KMS-11 (cell line): Measurements from ENCODE around the gene MSANTD2.

Experiments used
- H2AFZ ChIP-seq: fragments of 200-600 bp; sonication (generic); 2 replicates; pipeline ENCODE4 v1.6.1; 2016; ENCODE audit warnings: antibody characterized with exemption, mixed run types, low read depth
- H3K27ac ChIP-seq: fragments of 200-600 bp; sonication (generic); 2 replicates; pipeline ENCODE4 v1.6.1; 2016; ENCODE audit warnings: mild to moderate bottlenecking, mixed run types
- H3K27me3 ChIP-seq: fragments of 200-600 bp; sonication (generic); 2 replicates; pipeline ENCODE4 v1.6.1; 2017; ENCODE audit warnings: mild to moderate bottlenecking, low read depth, mixed run types, moderate library complexity; ENCODE audit not compliant: insufficient read depth
- H3K36me3 ChIP-seq: fragments of 200-600 bp; sonication (generic); 2 replicates; pipeline ENCODE4 v1.6.1; 2017; ENCODE audit warnings: mild to moderate bottlenecking, mixed run types; ENCODE audit not compliant: insufficient read depth
- H3K4me1 ChIP-seq: fragments of 200-600 bp; sonication (generic); 2 replicates; pipeline ENCODE4 v1.6.1; 2016; ENCODE audit warnings: mild to moderate bottlenecking, low read depth, mixed run types; ENCODE audit not compliant: poor library complexity, severe bottlenecking
- H3K4me2 ChIP-seq: fragments of 200-600 bp; sonication (generic); 2 replicates; pipeline ENCODE4 v1.7.0; 2016; ENCODE audit warnings: mild to moderate bottlenecking, mixed run types
- H3K4me3 ChIP-seq: fragments of 200-600 bp; sonication (generic); IDR thresholded peaks from 2 replicates; pipeline ENCODE4 v1.6.1; 2017; ENCODE audit warnings: low read depth, low read length, mixed read lengths; ENCODE audit not compliant: insufficient read depth
- H3K79me2 ChIP-seq: fragments of 200-600 bp; sonication (generic); 2 replicates; pipeline ENCODE4 v1.6.1; 2016; ENCODE audit warnings: low read depth, mixed run types; ENCODE audit not compliant: insufficient read depth
- H3K9ac ChIP-seq: fragments of 200-600 bp; sonication (generic); 2 replicates; pipeline ENCODE4 v1.6.1; 2016; ENCODE audit warnings: mild to moderate bottlenecking, mixed run types
- H4K20me1 ChIP-seq: fragments of 200-600 bp; sonication (generic); 2 replicates; pipeline ENCODE4 v1.6.1; 2016; ENCODE audit warnings: mild to moderate bottlenecking, mixed run types; ENCODE audit not compliant: insufficient read depth
- TF ChIP-seq, protein P1 (sequence below): fragments of 200-600 bp; sonication (generic); conservative IDR thresholded peaks from 2 replicates; pipeline ENCODE4 v1.6.1; 2017; ENCODE audit warnings: low read depth, mild to moderate bottlenecking, antibody characterized with exemption, low read length, moderate library complexity, mixed read lengths

Gene MSANTD2

DNA sequence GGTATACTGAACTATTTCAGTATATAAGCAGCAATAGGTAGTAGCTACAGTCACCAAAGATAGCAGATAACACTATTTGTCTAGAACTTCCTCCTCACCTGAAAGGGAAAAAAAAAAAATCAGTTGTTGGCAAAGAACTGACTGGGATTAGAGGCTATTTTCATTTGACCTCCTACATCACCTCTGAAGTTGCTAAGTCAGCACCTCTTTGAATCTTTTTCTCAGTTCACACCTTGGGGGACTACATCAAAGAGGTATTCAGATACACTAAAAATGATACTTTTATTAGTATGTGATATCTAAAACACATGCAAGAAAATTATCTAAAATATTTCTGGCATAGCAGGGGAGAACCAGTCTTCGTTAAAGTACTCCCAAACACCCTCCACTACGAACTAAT is 16.2 kb downstream of the MSANTD2 start:
- H3K4me2 ChIP-seq: no peak overlapping the region
- no peak overlapping the region for H3K9ac ChIP-seq
- no peaks in the 10 kb centered on the region for H3K79me2 ChIP-seq
- TF ChIP-seq, protein P1, sequence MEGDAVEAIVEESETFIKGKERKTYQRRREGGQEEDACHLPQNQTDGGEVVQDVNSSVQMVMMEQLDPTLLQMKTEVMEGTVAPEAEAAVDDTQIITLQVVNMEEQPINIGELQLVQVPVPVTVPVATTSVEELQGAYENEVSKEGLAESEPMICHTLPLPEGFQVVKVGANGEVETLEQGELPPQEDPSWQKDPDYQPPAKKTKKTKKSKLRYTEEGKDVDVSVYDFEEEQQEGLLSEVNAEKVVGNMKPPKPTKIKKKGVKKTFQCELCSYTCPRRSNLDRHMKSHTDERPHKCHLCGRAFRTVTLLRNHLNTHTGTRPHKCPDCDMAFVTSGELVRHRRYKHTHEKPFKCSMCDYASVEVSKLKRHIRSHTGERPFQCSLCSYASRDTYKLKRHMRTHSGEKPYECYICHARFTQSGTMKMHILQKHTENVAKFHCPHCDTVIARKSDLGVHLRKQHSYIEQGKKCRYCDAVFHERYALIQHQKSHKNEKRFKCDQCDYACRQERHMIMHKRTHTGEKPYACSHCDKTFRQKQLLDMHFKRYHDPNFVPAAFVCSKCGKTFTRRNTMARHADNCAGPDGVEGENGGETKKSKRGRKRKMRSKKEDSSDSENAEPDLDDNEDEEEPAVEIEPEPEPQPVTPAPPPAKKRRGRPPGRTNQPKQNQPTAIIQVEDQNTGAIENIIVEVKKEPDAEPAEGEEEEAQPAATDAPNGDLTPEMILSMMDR: no peak
- no peaks in the 10 kb centered on the region for H4K20me1 ChIP-seq
- H3K36me3 ChIP-seq: no peaks in the 10 kb centered on the region
- H3K27ac ChIP-seq: no peak overlapping the region
- no peak overlapping the region for H3K4me3 ChIP-seq
- H3K4me1 ChIP-seq: peaks cover 4% of the 10 kb centered on the region
- no peak overlapping the region for H2AFZ ChIP-seq
- no peaks in the 10 kb centered on the region for H3K27me3 ChIP-seq

DNA sequence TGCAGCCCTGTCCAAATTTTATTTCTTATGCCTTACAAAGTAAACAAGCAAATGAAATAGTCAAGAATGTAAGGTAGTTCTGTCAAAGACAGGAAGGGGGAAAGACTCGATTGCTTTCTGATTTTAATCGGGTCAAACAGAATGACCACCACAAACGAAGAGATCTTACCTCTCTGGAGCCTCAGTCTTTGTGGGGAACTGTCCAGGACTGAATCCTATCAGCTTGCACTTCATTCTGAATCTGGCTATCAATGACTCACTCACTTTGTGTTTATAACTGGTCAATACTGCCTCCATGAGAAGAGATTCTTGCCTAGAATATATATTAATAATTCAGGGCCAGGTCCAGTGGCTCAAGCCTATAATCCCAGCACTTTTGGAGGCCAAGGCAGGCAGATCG is 17.2 kb downstream of the MSANTD2 start:
- H3K27ac ChIP-seq: no peak overlapping the region
- H3K36me3 ChIP-seq: no peaks in the 10 kb centered on the region
- no peaks in the 10 kb centered on the region for H3K27me3 ChIP-seq
- no peak overlapping the region for H2AFZ ChIP-seq
- H3K4me3 ChIP-seq: no peak overlapping the region
- H3K4me2 ChIP-seq: no peak overlapping the region
- no peaks in the 10 kb centered on the region for H4K20me1 ChIP-seq
- H3K79me2 ChIP-seq: no peaks in the 10 kb centered on the region
- H3K9ac ChIP-seq: no peak overlapping the region
- H3K4me1 ChIP-seq: peaks cover 4% of the 10 kb centered on the region
- TF ChIP-seq, protein P1: no peak

DNA sequence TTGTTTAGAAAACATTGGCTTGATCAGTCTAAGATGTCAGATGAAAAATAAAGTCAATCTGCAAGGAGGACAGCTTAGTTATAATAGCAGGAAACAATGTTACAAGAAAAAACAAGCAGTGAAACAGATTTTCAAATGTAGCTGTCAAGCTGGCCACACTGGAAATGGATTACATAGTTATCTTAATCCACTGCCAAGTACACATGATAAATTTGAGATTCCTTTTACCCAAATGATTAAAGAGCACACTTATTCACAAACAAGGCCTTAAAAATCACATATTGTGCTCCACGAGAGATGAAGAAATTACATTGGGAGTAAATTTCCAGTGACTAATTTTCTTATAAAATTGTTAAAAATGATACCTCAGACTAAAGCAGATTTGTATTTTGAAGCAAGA is 20.6 kb downstream of the MSANTD2 start:
- H3K9ac ChIP-seq: no peak overlapping the region
- H3K27ac ChIP-seq: no peak overlapping the region
- H3K4me1 ChIP-seq: peaks cover 4% of the 10 kb centered on the region
- no peak overlapping the region for H3K4me3 ChIP-seq
- no peak overlapping the region for H2AFZ ChIP-seq
- no peak overlapping the region for H3K4me2 ChIP-seq
- no peaks in the 10 kb centered on the region for H3K36me3 ChIP-seq
- H3K27me3 ChIP-seq: no peaks in the 10 kb centered on the region
- no peaks in the 10 kb centered on the region for H4K20me1 ChIP-seq
- TF ChIP-seq, protein P1: no peak
- H3K79me2 ChIP-seq: no peaks in the 10 kb centered on the region

DNA sequence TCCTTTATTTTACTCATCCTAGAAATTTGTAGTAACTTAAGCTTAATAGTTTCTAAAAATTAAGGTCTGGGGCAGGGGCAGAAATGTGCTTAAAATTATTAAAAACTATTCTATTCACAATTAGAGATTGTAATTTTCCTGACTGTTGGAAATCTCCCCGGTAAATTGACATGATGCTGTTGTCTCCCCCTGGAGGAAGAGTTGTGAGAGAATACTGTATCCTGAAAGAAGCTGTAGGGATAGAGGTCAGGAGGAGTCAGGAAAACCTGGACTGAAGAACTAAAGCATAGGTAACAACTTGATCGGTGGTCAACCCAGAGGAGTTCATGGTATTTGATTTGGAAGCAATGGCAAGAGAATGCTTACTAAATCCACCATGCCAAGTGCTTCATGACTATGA is 21.9 kb downstream of the MSANTD2 start:
- Histone ChIP-seq H4K20me1 (no peaks in the 10 kb centered on the region), H3K4me2 (no peak overlapping the region), H3K79me2 (no peaks in the 10 kb centered on the region), H2AFZ (no peak overlapping the region), H3K4me3 (no peak overlapping the region), H3K27ac (no peak overlapping the region), H3K9ac (no peak overlapping the region), H3K27me3 (no peaks in the 10 kb centered on the region), H3K4me1 (no peaks in the 10 kb centered on the region), H3K36me3 (no peaks in the 10 kb centered on the region)
- TF ChIP-seq, protein P1: no peak
